OCI-LY7 (cell line): ENCODE measurements around the gene RIPK1. TPM values are rescaled to one million over a fixed set of nuclear protein-coding genes. Genes with fewer than 3 reads are reported as not detected.

Experiments used
- BruUV-seq: library from RNA; stranded (reverse); fragments of 400-500 nt; replicated peaks from 2 replicates; lab custom pipeline; 2021; lab: Mats Ljungman, UMichigan
- CTCF ChIA-PET: fragments of 300-600 bp; sonication (Branson Sonifier 250); formaldehyde crosslinking; loops from one replicate; lab custom pipeline; 2022; ENCODE audit warnings: antibody characterized with exemption; ENCODE audit not compliant: unreplicated experiment; lab: Charles Lee
- POLR2A ChIA-PET: fragments of 300-600 bp; sonication (Branson Sonifier 250); formaldehyde crosslinking; loops from one replicate; lab custom pipeline; 2022; ENCODE audit warnings: antibody characterized with exemption; lab: Charles Lee
- DNase-seq: peaks from one replicate; pipeline ENCODE4 v3.0.0-alpha.2; 2015; ENCODE audit warnings: low spot score
- H2AFZ ChIP-seq: fragments of 200-600 bp; sonication (generic), shearing (Covaris generic); 2 replicates; pipeline ENCODE4 v1.6.1; 2014; ENCODE audit warnings: mild to moderate bottlenecking, antibody characterized with exemption, low read length, moderate library complexity
- H3K27ac ChIP-seq: fragments of 200-600 bp; sonication (generic); 2 replicates; pipeline ENCODE4 v1.5.1; 2014; ENCODE audit warnings: mixed run types, low read depth, mild to moderate bottlenecking, moderate library complexity, low read length, inconsistent platforms; ENCODE audit not compliant: poor library complexity, severe bottlenecking
- H3K36me3 ChIP-seq: fragments of 200-600 bp; sonication (generic); 2 replicates; pipeline ENCODE4 v1.6.1; 2014; ENCODE audit warnings: mild to moderate bottlenecking, antibody characterized with exemption, low read length, moderate library complexity, mixed read lengths; ENCODE audit not compliant: insufficient read depth
- H3K4me1 ChIP-seq: fragments of 200-600 bp; sonication (generic); 2 replicates; pipeline ENCODE4 v1.5.1; 2014; ENCODE audit warnings: mild to moderate bottlenecking, low read length; ENCODE audit not compliant: insufficient read depth, poor library complexity, severe bottlenecking
- H3K4me2 ChIP-seq: fragments of 200-600 bp; sonication (generic); 2 replicates; pipeline ENCODE4 v1.6.1; 2014; ENCODE audit warnings: mild to moderate bottlenecking, low read length
- H3K4me3 ChIP-seq: fragments of 200-600 bp; sonication (generic); 2 replicates; pipeline ENCODE4 v1.5.1; 2014; ENCODE audit warnings: mild to moderate bottlenecking, low read depth, low read length; ENCODE audit not compliant: poor library complexity, severe bottlenecking
- H3K79me2 ChIP-seq: fragments of 200-600 bp; sonication (generic); 2 replicates; pipeline ENCODE4 v1.6.1; 2016; ENCODE audit warnings: low read depth, mild to moderate bottlenecking, low read length, moderate library complexity, mixed read lengths; ENCODE audit not compliant: insufficient read depth
- H3K9me2 ChIP-seq: fragments of 200-600 bp; sonication (generic); 2 replicates; pipeline ENCODE4 v1.6.1; 2016; ENCODE audit warnings: mild to moderate bottlenecking, low read length, mixed read lengths; ENCODE audit not compliant: insufficient read depth
- H3K9me3 ChIP-seq: fragments of 200-600 bp; sonication (generic); 2 replicates; pipeline ENCODE4 v1.6.1; 2014; ENCODE audit warnings: mild to moderate bottlenecking, mixed run types, low read length, mixed read lengths
- H4K20me1 ChIP-seq: fragments of 200-600 bp; sonication (generic); 2 replicates; pipeline ENCODE4 v1.6.1; 2014; ENCODE audit warnings: mild to moderate bottlenecking, antibody characterized with exemption, low read length, moderate library complexity, mixed read lengths; ENCODE audit not compliant: insufficient read depth
- EZH2phosphoT487 ChIP-seq: fragments of 200-600 bp; sonication (generic); IDR thresholded peaks from 2 replicates; pipeline ENCODE4 v1.6.1; 2018; ENCODE audit warnings: low read depth, borderline replicate concordance, mild to moderate bottlenecking, mixed run types, antibody characterized with exemption, low read length, moderate library complexity, mixed read lengths
- intact Hi-C: fragments of 100-400 bp; cut with micrococcal nuclease; formaldehyde crosslinking; loops from one replicate; pipeline ENCODE4 v1.10.0; 2022; ENCODE audit not compliant: unreplicated experiment
- total RNA-seq, 2 experiments: library from RNA; depleted of rRNA in 1 of 2; stranded (reverse); fragments of >200 nt in 1 of 2; shearing (Covaris generic) in 1 of 2; gene quantifications; 2 replicates each; pipeline ENCODE4 v1.2.3, GENCODE V29; 2014 to 2022
- TF ChIP-seq, protein P1 (sequence below): fragments of 200-600 bp; sonication (generic); conservative IDR thresholded peaks from 2 replicates; pipeline ENCODE4 v1.5.1; 2014; ENCODE audit warnings: mild to moderate bottlenecking, antibody characterized with exemption, low read length, moderate library complexity, mixed read lengths

Gene RIPK1
- total RNA-seq, 2 experiments from 2014 or later, result 7.5 to 8.4 TPM

DNA sequence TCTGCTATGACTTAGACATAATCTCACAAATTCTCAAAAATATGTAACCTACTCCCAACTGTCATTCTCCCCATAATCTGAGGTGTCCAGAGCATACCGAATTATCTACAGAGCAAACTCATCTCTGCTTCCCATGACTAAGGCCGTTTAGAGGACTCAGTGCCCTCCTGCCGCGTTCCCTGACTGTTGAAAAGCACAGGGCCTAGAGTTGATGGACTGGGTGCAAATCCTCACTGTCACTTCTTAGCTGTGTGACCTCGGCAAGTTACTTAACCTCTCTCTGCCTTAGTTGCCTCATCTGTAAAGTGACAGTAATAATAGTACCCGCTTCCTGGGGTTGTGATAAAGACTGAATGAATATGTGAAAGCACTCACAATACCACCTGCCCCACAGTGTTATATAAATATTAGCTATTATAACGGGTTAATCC, 93.8 kb downstream of the RIPK1 start:
- Histone ChIP-seq H3K4me3 (peak overlapping the region; percentile 83), H3K36me3 (no peaks in the 10 kb centered on the region), H3K4me1 (peaks cover 43% of the 10 kb centered on the region), H4K20me1 (no peaks in the 10 kb centered on the region), H3K9me2 (no peaks in the 10 kb centered on the region), H3K4me2 (peak overlapping the region; percentile 99), H3K79me2 (no peaks in the 10 kb centered on the region), H3K27ac (peak overlapping the region; percentile 78), H3K9me3 (no peaks in the 10 kb centered on the region), H2AFZ (peak overlapping the region; percentile 97; the same call in 1 of the 2 replicates)
- ChIA-PET POLR2A (interaction anchor here (0.6 to 1.6 kb wide), 11 partner anchors 10 to 1700 kb away, joined by 3 to 10 read pairs (median 4); partner anchors contain the start of gene PSMG4), CTCF (interaction anchor here (0.8 to 2.1 kb wide), 4 partner anchors 10 to 89 kb away, joined by 3 to 7 read pairs (median 4); no protein-coding TSS in a partner anchor)
- intact Hi-C loops, result loop anchor here (1.0 to 5.0 kb wide), 6 partner anchors 35 to 395 kb away; partner anchors contain the start of genes PSMG4, RIPK1 and WRNIP1
- DNase-seq, result peak; percentile 24
- BruUV-seq, result no TSS peak
- no peak for TF ChIP-seq EZH2phosphoT487

DNA sequence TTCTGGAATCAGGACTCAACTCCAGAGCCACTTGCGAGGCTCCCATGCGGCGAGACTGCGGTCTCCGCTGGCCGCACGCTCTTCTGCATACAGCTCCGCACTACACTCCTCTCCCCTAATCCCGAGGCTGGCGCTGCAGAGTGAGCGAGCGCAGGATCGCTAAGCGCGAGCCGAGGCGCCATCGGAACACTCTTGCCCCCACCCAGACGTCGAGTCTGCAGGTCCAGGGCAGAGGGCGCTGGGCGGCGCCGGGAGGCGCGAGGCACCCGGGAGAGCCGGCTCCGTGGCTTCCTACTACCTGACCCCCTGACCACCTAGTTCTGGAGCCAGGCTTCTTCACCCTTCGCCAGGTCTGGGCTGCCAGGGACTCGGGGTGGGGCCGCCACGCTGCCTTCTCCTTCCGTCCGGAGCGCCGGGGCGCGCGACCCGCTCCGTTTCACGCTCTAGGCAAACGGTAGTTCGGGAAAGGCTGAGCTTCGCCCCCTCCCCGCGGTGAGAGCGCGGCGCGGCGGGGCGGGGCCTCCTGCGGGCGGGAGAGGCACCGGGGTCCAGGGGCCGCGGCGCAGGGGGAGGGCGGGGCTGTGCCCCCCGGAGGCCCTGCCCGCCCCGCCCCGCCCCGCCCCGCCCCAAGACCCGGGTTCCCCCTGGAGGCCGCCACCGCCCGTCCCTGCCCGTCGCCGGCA, 94.4 kb downstream of the RIPK1 start:
- Histone ChIP-seq H2AFZ (peak overlapping the region; percentile 98), H3K27ac (peak overlapping the region; percentile 78), H3K9me3 (no peaks in the 10 kb centered on the region), H3K4me3 (peak overlapping the region; percentile 83), H3K36me3 (no peaks in the 10 kb centered on the region), H4K20me1 (no peaks in the 10 kb centered on the region), H3K4me1 (peaks cover 43% of the 10 kb centered on the region), H3K9me2 (no peaks in the 10 kb centered on the region), H3K79me2 (no peaks in the 10 kb centered on the region), H3K4me2 (peak overlapping the region; percentile 99)
- POLR2A ChIA-PET, result interaction anchor here (0.6 to 1.6 kb wide), 14 partner anchors 10 to 1699 kb away, joined by 3 to 10 read pairs (median 4); partner anchors contain the start of gene PSMG4
- no TSS peak for BruUV-seq
- DNase-seq, result peak; percentile 82
- CTCF ChIA-PET, result interaction anchor here (0.8 to 2.1 kb wide), 4 partner anchors 10 to 89 kb away, joined by 3 to 7 read pairs (median 4); no protein-coding TSS in a partner anchor
- intact Hi-C loops, result loop anchor here (1.0 to 5.0 kb wide), 6 partner anchors 36 to 395 kb away; partner anchors contain the start of genes PSMG4, RIPK1 and WRNIP1
- no peak for TF ChIP-seq EZH2phosphoT487
- TF ChIP-seq, protein P1, sequence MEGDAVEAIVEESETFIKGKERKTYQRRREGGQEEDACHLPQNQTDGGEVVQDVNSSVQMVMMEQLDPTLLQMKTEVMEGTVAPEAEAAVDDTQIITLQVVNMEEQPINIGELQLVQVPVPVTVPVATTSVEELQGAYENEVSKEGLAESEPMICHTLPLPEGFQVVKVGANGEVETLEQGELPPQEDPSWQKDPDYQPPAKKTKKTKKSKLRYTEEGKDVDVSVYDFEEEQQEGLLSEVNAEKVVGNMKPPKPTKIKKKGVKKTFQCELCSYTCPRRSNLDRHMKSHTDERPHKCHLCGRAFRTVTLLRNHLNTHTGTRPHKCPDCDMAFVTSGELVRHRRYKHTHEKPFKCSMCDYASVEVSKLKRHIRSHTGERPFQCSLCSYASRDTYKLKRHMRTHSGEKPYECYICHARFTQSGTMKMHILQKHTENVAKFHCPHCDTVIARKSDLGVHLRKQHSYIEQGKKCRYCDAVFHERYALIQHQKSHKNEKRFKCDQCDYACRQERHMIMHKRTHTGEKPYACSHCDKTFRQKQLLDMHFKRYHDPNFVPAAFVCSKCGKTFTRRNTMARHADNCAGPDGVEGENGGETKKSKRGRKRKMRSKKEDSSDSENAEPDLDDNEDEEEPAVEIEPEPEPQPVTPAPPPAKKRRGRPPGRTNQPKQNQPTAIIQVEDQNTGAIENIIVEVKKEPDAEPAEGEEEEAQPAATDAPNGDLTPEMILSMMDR, result peak; percentile 27; the same call in 1 of the 2 replicates

DNA sequence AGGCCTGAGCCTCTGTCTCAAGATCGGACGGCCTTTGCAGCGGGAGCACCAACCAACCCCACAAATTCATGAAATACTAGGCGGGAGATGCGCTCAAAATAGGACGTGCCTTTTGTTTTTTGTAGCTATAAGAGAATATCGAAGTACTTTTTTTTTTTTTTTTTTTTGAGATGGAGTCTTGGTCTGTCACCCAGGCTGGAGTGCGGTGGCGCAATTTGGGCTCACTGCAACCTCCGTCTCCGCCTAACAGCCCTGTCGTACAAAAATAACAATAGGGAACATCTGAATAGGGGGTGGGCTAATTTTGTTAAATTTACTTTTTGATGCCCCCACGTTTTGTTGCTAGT, 94.9 kb downstream of the RIPK1 start:
- Histone ChIP-seq H4K20me1 (no peaks in the 10 kb centered on the region), H3K79me2 (no peaks in the 10 kb centered on the region), H3K4me3 (peak overlapping the region; percentile 83), H3K4me1 (peaks cover 41% of the 10 kb centered on the region), H3K9me3 (no peaks in the 10 kb centered on the region), H3K4me2 (peak overlapping the region; percentile 99), H2AFZ (peak overlapping the region; percentile 98), H3K36me3 (no peaks in the 10 kb centered on the region), H3K27ac (peak overlapping the region; percentile 41), H3K9me2 (no peaks in the 10 kb centered on the region)
- TF ChIP-seq EZH2phosphoT487, result no peak
- TF ChIP-seq, protein P1, result peak; percentile 47; the same call in 1 of the 2 replicates
- intact Hi-C loops, result loop anchor here (2.0 to 5.0 kb wide), 5 partner anchors 36 to 396 kb away; partner anchors contain the start of genes PSMG4 and WRNIP1
- no TSS peak for BruUV-seq
- ChIA-PET CTCF (interaction anchor here (1.2 to 2.1 kb wide), 2 partner anchors 11 to 75 kb away, joined by 3 to 7 read pairs; no protein-coding TSS in a partner anchor), POLR2A (interaction anchor here (0.6 to 1.6 kb wide), 8 partner anchors 9 to 430 kb away, joined by 3 to 10 read pairs (median 4); no protein-coding TSS in a partner anchor)
- DNase-seq, result no peak
